HG03064 (cell line): ENCODE data around the gene PAM.

ENCODE experiments used
- ATAC-seq: cut with Tn5 transposase; IDR thresholded peaks from one replicate; pipeline ENCODE4 v1.9.1; 2021; ENCODE audit warnings: low read depth; ENCODE audit not compliant: unreplicated experiment

PAM gene

DNA sequence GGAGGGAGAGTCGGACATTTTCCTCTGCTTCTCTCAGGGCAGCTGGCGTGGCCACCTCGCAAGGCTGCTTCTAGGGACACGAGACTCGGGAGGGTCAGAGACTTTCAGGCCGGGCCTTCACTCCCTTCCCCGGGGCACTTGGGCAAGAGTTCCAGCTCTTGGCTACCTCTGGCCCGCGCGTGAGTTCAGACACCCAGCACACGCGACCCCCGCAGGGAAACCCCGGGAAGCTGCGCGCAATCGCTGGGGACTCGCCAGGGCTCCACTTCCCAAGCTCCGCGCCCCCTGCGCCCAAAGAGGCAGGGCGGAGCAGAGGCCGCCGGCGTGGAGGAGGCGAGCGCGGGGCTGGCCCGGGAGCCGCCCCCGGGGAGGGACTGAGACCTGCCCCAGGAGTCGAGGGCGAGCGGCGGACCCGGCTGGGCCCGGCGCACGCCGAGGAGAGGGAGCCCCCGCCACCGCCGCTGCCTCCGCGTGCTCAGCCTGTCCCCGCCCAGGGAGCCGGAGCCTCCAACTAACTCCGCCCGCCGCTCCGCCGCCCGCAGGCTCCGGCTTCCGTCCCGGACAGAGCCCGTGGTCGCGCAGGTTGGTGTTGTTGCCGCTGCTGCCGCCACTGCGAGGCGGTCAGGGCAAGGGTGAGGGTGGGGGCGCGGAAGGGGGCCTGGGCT lies at the start of gene PAM:
Gene PAM (plus strand): TSS at position 539 of the 665 bp plus-strand sequence. CDS start 110,891 bp downstream, outside the sequence.
- ATAC-seq, result peak; percentile 87

DNA sequence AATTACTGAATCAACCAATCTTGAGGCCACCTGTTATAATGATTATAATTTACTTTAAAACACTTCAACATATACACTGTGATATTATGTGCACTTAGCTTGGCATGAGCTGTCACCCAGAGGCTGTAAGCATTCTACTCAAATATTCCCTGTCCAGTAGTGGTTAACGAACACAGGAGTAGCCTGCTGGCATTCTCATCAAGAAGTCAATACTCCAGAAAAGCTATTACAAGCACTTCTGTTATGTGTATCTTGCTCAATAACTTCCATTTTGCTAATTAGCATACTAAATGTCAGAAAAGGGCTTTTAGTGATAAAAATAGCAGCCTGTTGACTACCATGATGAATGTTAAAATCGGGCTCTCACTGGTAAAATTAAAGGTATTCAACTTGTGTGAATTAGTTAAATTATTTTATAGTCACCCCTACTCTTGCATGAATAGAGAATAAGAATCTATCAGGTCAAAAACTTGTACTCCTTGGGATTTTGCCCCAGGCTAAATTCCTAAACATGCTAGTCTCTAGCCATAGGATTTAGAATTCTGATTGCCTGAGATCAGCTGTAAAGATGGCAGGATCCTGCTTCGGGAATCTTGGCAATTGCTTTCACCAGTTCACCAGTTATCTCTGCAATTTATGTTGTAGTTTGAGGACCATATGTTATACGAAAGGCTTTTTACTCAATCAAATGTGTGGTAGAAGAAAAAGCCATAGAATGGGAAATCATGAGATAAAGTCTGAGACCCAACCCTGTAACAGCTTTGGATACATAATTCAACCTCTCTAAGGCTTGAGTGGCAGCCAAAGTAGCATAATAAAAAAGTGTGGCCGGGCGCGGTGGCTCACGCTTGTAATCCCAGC lies 43.4 kb upstream of the PAM start:
- ATAC-seq, result no peak

DNA sequence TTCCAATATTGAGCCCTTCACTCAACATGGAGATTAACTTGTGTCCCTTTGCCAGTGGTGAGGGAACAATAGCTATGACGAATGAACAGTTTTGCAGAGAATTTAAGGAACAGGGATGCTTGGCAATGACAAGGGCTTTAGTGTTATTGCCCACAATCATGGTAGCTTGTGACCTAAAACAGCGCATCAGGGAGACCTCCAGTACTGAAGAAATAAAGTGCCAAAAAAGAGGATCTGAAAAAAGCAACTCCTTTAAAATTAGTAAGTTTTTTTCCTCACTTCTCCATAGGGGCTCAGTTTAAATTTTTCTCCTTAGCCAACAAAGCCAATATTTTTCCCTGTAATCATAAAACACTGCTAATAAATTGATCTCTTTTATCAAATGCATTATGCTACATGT lies 41.8 kb upstream of the PAM start:
- ATAC-seq, result no peak

DNA sequence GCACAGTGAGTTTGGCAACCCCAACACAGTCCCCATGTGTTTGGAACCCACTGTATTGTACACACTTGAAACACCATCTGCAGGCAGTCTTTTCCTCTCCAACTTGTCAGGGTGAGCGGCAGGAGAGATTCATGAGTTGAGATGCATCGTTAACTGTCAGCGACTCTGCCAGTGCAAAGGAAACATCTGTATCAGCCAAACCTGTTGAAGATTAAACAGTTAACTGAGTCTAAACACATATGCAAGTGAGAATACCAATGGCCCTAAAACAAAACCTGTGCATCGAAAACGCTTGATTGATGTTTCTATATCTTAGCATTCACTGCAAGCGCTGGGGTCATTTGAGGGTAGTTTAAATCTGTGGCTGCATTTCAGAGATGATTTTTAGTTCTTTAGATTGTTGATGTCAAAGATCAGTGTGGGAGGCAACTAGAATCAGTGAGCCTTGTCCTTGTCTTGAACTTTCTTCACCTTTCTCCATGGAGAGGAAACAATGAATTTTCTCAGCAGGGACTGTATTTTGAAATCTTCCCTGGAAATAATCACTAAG lies 41.3 kb upstream of the PAM start:
- ATAC-seq, result peak; percentile 75

DNA sequence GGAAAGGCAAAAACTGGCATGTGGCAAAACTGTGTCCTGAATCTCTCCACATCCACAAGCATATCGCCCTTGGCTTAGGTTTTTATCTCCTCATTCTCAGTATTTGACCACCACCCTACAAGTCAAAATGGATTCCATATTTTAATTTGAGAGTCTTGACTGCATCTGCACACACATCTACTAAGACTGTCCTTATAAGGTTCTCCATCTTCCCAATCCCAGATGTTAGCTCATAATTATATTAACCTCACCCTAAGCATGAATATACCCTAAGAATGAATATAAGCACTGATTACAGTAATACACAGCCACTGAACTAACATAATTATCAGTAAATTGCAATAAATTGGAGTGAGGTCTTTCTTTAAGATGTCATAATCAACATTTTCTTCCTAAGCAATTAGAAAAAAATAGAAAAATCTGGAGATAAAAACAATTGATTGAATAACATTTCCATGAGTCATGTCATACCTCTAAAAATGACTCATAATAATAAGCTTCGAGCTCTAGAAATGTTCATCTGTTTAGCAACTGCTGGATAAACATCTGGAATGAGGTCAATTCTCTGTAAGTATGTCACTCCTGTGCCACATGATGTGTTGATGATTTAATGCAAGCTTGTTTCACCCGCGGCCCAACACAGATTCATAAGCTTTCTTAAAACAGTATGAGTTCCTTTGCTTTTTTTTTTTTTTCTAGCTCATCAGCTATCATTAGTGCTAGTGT lies 39.9 kb upstream of the PAM start:
- ATAC-seq, result no peak

DNA sequence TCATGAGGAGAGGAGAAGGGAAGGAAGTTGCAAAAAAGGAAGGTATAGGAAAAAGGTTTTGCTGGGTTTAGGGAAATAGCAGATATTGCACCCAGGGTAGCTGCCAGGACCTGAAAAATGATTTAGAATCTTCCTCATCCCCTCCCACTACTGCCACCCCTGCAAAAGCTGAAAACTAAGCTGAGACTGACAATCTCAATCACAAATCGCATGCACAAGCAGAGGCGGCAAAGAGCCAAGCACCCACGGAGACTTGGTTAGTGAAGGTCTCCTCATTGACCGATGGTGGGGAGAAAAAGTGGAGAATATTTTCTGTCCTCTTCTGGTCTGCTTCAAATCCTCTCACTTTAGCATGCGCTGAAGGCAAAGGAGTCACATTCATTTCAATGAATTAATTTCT lies 39.1 kb upstream of the PAM start:
- ATAC-seq, result no peak

DNA sequence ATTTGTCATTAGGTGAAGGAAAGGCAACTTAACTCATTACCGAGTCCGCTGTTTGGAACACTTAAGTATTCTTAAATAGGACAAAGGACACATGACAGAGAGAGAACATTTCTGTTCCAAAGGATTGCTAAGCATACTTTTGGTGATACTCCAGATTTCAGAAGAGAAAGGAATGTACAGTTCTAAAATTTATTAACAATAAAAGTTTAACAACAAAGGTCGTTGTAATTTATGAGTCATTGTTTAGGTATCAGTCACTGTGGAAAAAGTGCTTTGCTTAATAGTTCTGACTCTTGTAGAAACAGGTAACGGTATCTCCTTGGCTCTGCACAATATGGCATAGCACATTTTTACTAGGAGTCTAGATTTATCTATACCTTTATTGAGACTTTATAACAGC lies 36.3 kb upstream of the PAM start:
- ATAC-seq, result no peak

DNA sequence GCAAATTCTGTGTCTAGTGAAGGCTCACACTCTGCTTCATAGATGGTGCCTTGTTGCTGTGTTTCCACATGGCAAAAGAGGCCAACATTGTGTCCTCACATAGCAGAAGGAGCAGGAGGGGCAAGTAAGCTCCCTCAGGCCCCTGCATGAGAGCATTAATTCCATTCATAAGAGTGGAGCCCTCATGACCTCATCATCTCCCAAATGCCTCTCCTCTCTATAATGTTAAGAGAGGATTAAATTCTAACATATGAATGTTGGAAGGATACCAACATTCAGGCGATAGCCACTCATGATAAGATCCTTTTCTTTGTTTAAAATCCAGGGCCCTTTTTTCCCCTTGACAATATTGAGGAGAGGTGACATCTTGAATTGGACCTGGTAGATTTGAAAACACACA lies 35.2 kb upstream of the PAM start:
- no peak for ATAC-seq

DNA sequence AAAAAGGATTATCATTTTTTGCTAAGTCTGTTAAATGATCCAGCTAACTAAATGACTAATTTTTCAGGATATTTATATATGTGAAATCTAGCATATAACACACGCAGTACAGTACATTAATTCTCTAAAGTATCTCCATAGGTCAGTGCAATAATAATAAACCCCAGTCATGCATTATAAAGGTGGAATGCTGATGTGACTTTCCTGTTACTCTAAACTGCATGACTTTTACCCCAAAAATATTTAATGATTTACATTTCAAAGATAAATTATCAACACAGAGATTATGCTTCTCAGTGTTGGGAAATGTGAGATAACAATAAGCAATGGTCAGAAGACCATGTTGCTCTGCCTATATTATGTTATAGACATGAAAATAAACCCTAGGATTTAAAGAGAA lies 34.1 kb upstream of the PAM start:
- ATAC-seq, result no peak

DNA sequence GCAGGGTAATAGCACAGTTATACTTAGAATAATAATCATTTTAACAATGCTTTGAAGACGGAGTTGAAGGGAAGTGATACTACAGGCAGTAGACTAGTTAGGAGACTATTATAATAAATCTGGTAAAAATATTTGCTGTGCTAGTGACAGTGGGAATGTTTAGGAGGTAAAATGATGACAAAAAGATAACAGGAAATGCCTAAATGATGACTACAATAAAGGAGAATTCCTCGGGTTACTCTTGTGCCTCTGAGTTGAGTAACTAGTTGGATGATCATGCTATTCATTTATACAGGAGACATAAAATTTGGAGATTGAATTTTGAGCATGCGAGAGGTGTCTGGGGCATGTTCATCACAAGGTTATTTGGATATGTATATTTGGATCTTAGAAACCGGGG lies 32.2 kb upstream of the PAM start:
- no peak for ATAC-seq

DNA sequence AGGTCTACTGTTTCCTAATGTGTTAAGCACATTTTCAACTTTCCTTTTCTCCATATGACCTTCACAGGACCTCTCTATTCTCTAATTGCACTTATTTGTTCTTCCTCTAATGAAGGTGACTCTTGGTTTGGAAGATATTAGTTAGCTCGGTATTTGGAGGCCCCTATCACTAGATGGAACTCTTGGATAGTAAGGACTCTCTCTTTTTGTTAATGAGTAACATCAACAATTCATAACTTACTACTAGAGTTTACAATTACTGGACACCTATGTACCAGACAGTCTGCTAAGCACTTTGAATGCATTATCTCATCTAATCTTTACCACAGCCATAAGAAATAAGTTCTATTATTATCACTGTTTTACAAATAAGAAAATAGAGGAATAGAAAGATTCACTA lies 23.4 kb upstream of the PAM start:
- ATAC-seq, result no peak

DNA sequence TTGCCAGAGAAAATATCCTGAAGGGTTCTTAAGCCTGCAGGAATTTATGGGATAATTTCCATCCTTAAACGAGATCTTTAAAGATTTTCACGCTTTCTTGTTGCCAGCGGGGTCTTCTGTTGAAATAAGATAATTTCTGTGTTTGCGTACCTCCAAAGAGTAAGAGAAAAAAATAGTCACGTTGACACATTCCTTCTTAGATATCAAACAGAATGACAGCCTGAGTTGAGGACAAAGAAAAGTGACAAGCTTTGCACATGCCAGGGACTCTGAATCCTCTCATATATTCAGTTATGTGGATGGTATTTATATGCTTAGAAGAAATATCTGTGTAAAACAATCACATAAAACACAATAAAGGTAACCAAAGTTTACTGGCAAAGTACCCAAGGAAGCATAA lies 21.6 kb upstream of the PAM start:
- no peak for ATAC-seq

DNA sequence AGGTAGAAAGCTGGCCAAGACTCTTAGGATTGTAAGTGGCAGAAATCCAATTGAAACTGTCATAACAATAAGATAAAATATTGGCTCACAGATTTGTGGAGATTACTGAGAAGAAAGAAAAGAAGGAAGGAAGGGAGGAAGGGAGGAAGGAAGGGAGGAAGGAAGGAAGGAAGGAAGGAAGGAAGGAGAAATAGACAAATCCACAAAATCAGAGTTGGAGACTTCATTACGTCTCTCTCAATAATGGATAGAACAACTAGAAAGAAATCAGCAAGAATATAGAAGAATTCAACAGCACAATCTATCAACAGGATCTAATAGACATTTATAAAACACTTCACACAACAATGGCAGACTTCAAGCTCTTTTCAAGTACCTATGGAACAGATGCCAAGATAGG lies 17.9 kb upstream of the PAM start:
- ATAC-seq, result no peak

DNA sequence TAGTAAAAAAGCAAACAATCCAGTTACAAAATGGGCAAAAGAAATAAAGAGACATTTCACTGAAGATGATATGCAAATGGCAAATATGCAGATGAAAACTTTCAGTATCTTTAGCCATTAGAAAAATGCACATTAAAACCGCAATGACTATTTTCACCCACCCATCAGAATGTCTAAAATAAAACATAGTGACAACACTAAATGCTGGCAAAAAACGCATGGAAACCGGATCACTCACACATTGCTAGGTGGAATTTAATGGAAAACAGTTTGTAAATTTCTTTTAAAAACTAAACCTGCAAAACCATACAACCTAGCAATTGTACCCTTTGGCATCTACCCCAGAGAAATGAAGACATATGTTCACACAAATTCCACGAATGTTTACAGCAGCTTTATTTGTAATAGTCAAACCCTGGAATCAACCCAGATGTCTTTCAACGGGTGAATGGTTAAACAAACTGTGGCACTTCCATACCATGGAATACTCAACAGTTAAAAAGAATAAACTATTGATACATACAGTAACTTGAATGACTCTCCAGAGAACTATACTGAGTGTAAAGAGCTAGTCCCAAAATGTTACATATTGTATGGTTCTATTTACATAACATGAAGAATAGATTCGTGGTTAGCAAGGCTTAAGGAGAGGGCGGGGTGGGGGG lies 17.2 kb upstream of the PAM start:
- no peak for ATAC-seq

DNA sequence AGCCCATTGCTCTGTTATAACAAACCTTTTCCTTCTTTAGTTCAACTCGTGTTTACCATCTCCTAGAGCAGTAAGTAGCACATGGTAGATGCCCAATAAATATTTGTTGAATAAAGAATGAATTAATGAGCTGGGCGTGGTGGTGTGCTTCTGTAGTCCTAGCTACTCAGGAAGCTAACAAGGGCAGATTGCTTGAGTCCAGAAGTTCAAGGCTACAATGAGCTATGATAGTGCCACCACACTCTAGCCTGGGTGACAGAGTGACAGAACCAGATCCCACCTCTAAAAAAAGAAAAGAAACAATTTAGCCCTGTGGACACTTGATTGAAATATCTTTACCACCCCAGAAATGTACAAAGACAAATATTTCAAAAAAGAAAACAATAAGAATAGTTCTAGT lies 14.6 kb upstream of the PAM start:
- no peak for ATAC-seq

DNA sequence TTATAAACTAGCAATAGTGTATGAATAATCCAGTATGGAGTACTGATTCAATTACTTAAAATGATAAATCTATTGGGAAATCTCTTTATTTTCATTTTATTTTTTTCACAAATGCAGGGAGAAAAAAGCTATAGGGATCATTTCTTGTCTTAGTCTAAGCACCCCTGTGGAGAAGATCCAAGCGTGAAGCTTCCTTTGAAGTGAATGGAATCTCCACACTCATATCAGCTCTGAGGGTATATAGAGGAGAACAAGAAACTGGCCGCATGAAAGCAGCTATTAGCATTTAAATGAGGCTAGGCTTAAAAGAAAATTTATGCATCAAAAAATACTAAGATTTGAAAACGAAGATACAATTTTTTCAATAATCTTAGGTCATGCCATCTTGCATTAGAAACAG lies 12.9 kb upstream of the PAM start:
- ATAC-seq, result no peak

DNA sequence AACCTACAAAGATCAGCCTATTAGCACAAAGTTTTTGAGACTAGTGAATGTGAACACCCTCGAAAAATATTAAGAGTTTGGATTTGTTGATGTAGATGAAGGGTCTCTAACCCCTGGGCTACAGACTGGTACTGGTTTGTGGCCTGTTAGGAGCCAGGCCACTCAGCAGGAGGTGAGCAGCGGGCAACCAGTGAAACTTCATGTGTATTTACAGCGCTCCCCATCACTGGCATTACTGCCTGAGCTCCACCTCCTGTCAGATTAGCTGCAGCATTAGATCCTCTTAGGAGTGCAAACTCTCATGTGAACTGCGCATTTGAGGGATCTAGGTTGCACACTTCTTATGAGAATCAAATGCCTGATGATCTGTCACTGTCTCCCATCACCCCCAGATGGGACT lies 11.2 kb upstream of the PAM start:
- no peak for ATAC-seq

DNA sequence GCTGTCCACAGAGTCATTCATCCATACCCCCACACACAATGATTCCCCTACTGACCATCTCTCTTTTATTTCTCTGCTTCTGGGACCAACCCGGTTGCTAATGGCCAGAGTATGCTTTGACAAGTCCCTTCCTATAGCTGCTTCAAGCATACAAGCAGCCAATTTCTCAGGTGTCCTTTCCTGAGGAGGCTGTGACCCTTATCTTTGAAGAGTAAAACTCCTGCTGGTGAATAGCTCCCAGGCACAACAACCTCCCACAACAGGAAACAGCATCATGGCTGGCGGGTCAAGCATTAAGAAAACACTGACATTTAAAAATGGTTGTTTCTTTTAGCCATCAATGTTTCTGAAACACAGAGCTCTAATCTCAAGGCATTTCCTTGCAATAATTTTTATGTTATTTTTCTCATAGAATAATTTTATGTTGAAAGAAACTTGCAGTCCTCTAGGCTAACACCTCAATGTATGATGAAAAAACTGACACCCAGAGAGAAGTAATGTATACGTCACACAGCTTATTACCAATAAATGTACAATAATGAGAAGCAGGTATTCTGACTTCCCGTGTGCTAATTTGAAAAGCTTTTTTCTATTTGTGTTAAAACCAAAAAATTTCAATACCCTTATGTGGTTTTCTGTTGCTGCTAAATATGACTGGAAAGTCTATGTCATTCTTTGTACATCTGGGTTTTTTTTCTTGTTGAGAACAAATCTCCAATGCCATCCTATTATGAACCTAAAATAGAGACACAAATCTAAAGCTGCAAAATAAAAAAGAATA lies 7.5 kb upstream of the PAM start:
- no peak for ATAC-seq

DNA sequence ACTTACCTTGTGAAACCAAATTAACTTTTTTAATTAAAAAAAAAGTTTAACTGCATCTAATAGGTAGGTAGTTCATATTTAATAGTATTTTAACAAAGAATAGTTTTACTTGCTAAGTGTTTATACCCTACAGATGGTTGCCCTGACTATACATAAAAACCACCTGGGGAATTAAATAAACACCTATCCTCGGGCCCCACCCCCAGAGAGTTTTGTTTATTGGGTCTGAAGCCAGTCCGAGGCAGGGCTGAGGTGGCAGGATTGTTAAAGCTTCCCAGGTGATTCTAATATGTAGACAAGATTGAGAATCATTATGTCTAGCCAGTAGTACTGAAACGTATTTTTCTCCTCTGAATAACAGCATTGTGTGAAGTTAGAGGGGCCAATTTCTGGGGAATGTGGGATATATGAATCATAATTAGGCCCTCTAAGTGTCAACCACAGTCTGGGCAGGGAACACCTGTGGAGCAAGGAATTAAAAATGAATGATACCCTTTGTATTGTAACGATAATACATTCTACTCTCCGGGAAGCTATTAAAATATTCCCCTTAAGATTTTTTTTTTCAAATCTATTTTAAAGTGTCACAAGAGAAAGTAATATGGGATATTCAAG lies 5.6 kb upstream of the PAM start:
- no peak for ATAC-seq
